ENCODE results near the gene KNOP1. TPM values are rescaled to one million over a fixed set of nuclear protein-coding genes. Genes with fewer than 3 reads are reported as not detected.

KNOP1 gene
- total and polyA plus RNA-seq, 2 of the 13 experiments (the other 11 are each of a cell fraction or from before 2014, with no cell fraction given): 21.2 to 57.5 TPM

GRCh38 chr16:19700319-19700781 lies 17.7 kb downstream of the KNOP1 start (continued):
- TF ChIP-seq ZNF501 (CRISPR knock-in tag; IDR thresholded peaks at IDR 0.05) (no peak), PRDM10 (CRISPR knock-in tag; IDR thresholded peaks at IDR 0.05; ENCODE audit: low read depth) (no peak), ZNF607 (CRISPR knock-in tag; IDR thresholded peaks at IDR 0.05; ENCODE audit: borderline replicate concordance) (no peak), ZNF317 (CRISPR knock-in tag; IDR thresholded peaks at IDR 0.05) (no peak), RBM39 (IDR thresholded peaks at IDR 0.05; ENCODE audit: low read depth, low read length, poor library complexity, severe bottlenecking) (no peak), ZNF883 (CRISPR knock-in tag; IDR thresholded peaks at IDR 0.05; ENCODE audit: not compliant biosample characterization) (no peak), PAXIP1 (CRISPR knock-in tag; conservative IDR thresholded peaks at IDR 0.05) (peak; percentile 47; the same call in 1 of the 2 replicates), ZNF124 (CRISPR knock-in tag; IDR thresholded peaks at IDR 0.05) (0 out of 2 replicates have a peak, but pooled peaks have one; percentile 52), NR2F6 (IDR thresholded peaks at IDR 0.05) (peak; percentile 81), NR2F6 (CRISPR knock-in tag; IDR thresholded peaks at IDR 0.05) (peak; percentile 86), ZFP82 (CRISPR knock-in tag; IDR thresholded peaks at IDR 0.05; ENCODE audit: borderline replicate concordance) (no peak), PATZ1 (CRISPR knock-in tag; IDR thresholded peaks at IDR 0.05) (peak; percentile 73), HDAC2 (CRISPR knock-in tag; IDR thresholded peaks at IDR 0.05) (0 out of 2 replicates have a peak, but pooled peaks have one; percentile 30), RXRB (CRISPR knock-in tag; IDR thresholded peaks at IDR 0.05; ENCODE audit: borderline replicate concordance) (peak; percentile 44; the same call in 1 of the 2 replicates), ZNF709 (CRISPR knock-in tag; IDR thresholded peaks at IDR 0.05) (no peak), POLR2A (IDR thresholded peaks at IDR 0.05; ENCODE audit: insufficient read depth in 1 of 2, low read depth in 2 of 2, low read length in 2 of 2) (no peak), TOE1 (CRISPR knock-in tag; IDR thresholded peaks at IDR 0.05) (no peak), HNF4A (CRISPR knock-in tag; IDR thresholded peaks at IDR 0.05) (peak; percentile 55), MEIS2 (CRISPR knock-in tag; IDR thresholded peaks at IDR 0.05) (0 out of 2 replicates have a peak, but pooled peaks have one; percentile 41), MXI1 (IDR thresholded peaks at IDR 0.05; ENCODE audit: borderline replicate concordance, low read depth, low read length) (no peak), MBD4 (IDR thresholded peaks at IDR 0.05; ENCODE audit: borderline replicate concordance, low read length) (no peak), ATF3 (CRISPR knock-in tag; IDR thresholded peaks at IDR 0.05) (peak; percentile 90)

Measured in HepG2 (cell line).